ENCODE results near the gene MAT2B.

Gene MAT2B

GRCh38 chr5:163505368-163506094 is at the start of gene MAT2B:
MAT2B (plus strand) TSS chr5:163505619; CDS start chr5:163505687, 68 bp downstream.
- Histone ChIP-seq H3K9me3 (ENCODE audit: control insufficient read depth, insufficient read depth, low read depth, low read length) (no peaks in the 10 kb centered on the region), H3K36me3 (ENCODE audit: control insufficient read depth in 2 of 2, insufficient read depth in 1 of 2, low read length in 2 of 2) (no peaks in the 10 kb centered on the region), H3K27ac (ENCODE audit: extremely low read depth, low read depth, low read length) (peak within 1 kb of the TSS; percentile 92), H3K4me3 (ENCODE audit: low read depth, low read length) (peak within 1 kb of the TSS; percentile 80), H3K4me1 (ENCODE audit: control insufficient read depth, insufficient read depth, low read length) (peaks cover 16% of the 10 kb centered on the region)
- ChIA-PET CTCF (interaction anchor here (0.6 to 1.0 kb wide), 4 partner anchors 22 to 66 kb away, joined by 3 to 4 read pairs (median 3); partner anchors contain the start of gene HMMR), POLR2A (interaction anchor here (0.6 to 2.1 kb wide), 8 partner anchors 11 to 68 kb away, joined by 3 to 49 read pairs (median 3); partner anchors contain the start of genes CCNG1, HMMR and NUDCD2)
- TF ChIP-seq ZNF16 (tag by site-specific recombination; IDR thresholded peaks at IDR 0.05; ENCODE audit: low read depth), result no peak
- no peak for TF ChIP-seq SALL2 (tag by site-specific recombination; IDR thresholded peaks at IDR 0.05; ENCODE audit: borderline replicate concordance)
- no peak for TF ChIP-seq ZNF248 (tag by site-specific recombination; IDR thresholded peaks at IDR 0.05)
- no peak for TF ChIP-seq ZNF548 (tag by site-specific recombination; IDR thresholded peaks at IDR 0.05)
- no peak for TF ChIP-seq ZNF529 (tag by site-specific recombination; IDR thresholded peaks at IDR 0.05; ENCODE audit: insufficient replicate concordance)
- TF ChIP-seq ZNF701 (tag by site-specific recombination; IDR thresholded peaks at IDR 0.05), result no peak
- TF ChIP-seq ZNF211 (tag by site-specific recombination; IDR thresholded peaks at IDR 0.05; ENCODE audit: low read depth), result no peak
- TF ChIP-seq ZNF707 (tag by site-specific recombination; IDR thresholded peaks at IDR 0.05), result no peak
- TF ChIP-seq ZNF335 (tag by site-specific recombination; conservative IDR thresholded peaks at IDR 0.05), result peak; percentile 97
- no peak for TF ChIP-seq ZNF433 (tag by site-specific recombination; IDR thresholded peaks at IDR 0.05; ENCODE audit: low read depth)
- no peak for TF ChIP-seq ZNF311 (tag by site-specific recombination; IDR thresholded peaks at IDR 0.05; ENCODE audit: borderline replicate concordance)
- TF ChIP-seq KLF17 (tag by site-specific recombination; IDR thresholded peaks at IDR 0.05), result no peak
- TF ChIP-seq ZNF140 (tag by site-specific recombination; IDR thresholded peaks at IDR 0.05), result no peak
- TF ChIP-seq ZNF423 (tag by site-specific recombination; IDR thresholded peaks at IDR 0.05), result no peak
- peak; percentile 83; the same call in 1 of the 2 replicates for TF ChIP-seq ZNF692 (tag by site-specific recombination; IDR thresholded peaks at IDR 0.05)
- TF ChIP-seq ZNF580 (tag by site-specific recombination; IDR thresholded peaks at IDR 0.05), result no peak; the same call in 1 of the 2 replicates
- no peak for TF ChIP-seq YY2 (tag by site-specific recombination; IDR thresholded peaks at IDR 0.05)
- no peak for TF ChIP-seq MYNN (tag by site-specific recombination; IDR thresholded peaks at IDR 0.05; ENCODE audit: borderline replicate concordance)
- peak; percentile 69 for TF ChIP-seq ZNF561 (tag by site-specific recombination; IDR thresholded peaks at IDR 0.05; ENCODE audit: borderline replicate concordance)
- TF ChIP-seq CTCF (tag by site-specific recombination; IDR thresholded peaks at IDR 0.05), result peak; percentile 93
- TF ChIP-seq ZBTB44 (tag by site-specific recombination; IDR thresholded peaks at IDR 0.05), result no peak
- peak; percentile 97 for TF ChIP-seq ZNF362 (tag by site-specific recombination; IDR thresholded peaks at IDR 0.05)
- TF ChIP-seq, protein P1, sequence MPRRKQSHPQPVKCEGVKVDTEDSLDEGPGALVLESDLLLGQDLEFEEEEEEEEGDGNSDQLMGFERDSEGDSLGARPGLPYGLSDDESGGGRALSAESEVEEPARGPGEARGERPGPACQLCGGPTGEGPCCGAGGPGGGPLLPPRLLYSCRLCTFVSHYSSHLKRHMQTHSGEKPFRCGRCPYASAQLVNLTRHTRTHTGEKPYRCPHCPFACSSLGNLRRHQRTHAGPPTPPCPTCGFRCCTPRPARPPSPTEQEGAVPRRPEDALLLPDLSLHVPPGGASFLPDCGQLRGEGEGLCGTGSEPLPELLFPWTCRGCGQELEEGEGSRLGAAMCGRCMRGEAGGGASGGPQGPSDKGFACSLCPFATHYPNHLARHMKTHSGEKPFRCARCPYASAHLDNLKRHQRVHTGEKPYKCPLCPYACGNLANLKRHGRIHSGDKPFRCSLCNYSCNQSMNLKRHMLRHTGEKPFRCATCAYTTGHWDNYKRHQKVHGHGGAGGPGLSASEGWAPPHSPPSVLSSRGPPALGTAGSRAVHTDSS (tag by site-specific recombination; IDR thresholded peaks at IDR 0.05), result no peak
- no peak; the same call in 1 of the 2 replicates for TF ChIP-seq ZNF76 (tag by site-specific recombination; IDR thresholded peaks at IDR 0.05; ENCODE audit: borderline replicate concordance, low read depth)
- TF ChIP-seq ZSCAN23 (tag by site-specific recombination; IDR thresholded peaks at IDR 0.05), result no peak
- TF ChIP-seq ZNF501 (tag by site-specific recombination; IDR thresholded peaks at IDR 0.05), result peak; percentile 99; the same call in 1 of the 2 replicates
- no peak for TF ChIP-seq ZNF558 (tag by site-specific recombination; IDR thresholded peaks at IDR 0.05)
- TF ChIP-seq KLF7 (tag by site-specific recombination; IDR thresholded peaks at IDR 0.05; ENCODE audit: borderline replicate concordance), result peak; percentile 21; the same call in 1 of the 2 replicates
- TF ChIP-seq BCL11B (tag by site-specific recombination; IDR thresholded peaks at IDR 0.05; ENCODE audit: low read depth), result peak; percentile 63; the same call in 1 of the 2 replicates
